Measurements from ENCODE around the gene MAGI1. TPM values are rescaled to one million over a fixed set of nuclear protein-coding genes. Genes with fewer than 3 reads are reported as not detected.

The MAGI1 gene
- polyA plus RNA-seq, 1 experiment: 14.2 TPM

- DNase-seq (ENCODE audit: low read depth, low spot score): no peak
- ChIA-PET POLR2A (no interaction called here), CTCF (no interaction called here)
- Histone ChIP-seq H3K27me3 (ENCODE audit: control insufficient read depth, insufficient read depth, low read length) (no peaks in the 10 kb centered on the region), H3K4me3 (ENCODE audit: low read depth, low read length) (no peak overlapping the region), H3K9me3 (ENCODE audit: control insufficient read depth, insufficient read depth, low read length) (no peaks in the 10 kb centered on the region), H3K27ac (ENCODE audit: low read depth, low read length) (no peak overlapping the region)
- TF ChIP-seq, protein P1, sequence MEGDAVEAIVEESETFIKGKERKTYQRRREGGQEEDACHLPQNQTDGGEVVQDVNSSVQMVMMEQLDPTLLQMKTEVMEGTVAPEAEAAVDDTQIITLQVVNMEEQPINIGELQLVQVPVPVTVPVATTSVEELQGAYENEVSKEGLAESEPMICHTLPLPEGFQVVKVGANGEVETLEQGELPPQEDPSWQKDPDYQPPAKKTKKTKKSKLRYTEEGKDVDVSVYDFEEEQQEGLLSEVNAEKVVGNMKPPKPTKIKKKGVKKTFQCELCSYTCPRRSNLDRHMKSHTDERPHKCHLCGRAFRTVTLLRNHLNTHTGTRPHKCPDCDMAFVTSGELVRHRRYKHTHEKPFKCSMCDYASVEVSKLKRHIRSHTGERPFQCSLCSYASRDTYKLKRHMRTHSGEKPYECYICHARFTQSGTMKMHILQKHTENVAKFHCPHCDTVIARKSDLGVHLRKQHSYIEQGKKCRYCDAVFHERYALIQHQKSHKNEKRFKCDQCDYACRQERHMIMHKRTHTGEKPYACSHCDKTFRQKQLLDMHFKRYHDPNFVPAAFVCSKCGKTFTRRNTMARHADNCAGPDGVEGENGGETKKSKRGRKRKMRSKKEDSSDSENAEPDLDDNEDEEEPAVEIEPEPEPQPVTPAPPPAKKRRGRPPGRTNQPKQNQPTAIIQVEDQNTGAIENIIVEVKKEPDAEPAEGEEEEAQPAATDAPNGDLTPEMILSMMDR (IDR thresholded peaks at IDR 0.05; ENCODE audit: low read depth, low read length): no peak
These were observed 67.1 kb downstream of the MAGI1 start for GRCh38 chr3:65971293-65972252.

GRCh38 chr3:65968996-65969395, 69.7 kb downstream of the MAGI1 start:
- ChIA-PET POLR2A (no interaction called here), CTCF (no interaction called here)
- TF ChIP-seq, protein P1 (IDR thresholded peaks at IDR 0.05; ENCODE audit: low read depth, low read length): no peak

DNA sequence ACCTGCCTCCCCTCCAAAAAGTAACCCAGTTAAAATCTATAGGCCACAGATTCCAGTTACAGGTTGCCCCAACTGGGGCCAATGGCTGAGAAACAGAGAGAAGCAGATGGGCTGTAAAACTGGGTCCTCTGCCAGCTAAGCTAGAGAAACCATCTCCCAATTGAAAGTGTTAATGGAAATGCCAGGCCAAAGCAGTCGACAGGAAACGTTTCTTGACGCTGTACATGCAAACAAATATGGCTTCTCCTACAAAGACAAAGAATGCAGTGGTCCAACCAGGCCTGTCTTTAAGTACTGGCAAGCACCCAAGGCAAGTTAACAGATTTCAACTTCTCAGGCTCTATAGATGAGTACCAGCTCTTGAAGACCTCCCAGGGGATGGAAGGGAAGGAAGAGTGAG, 71.3 kb downstream of the MAGI1 start:
- DNase-seq (ENCODE audit: low read depth, low spot score): no peak
- no peak overlapping the region for H3K27ac ChIP-seq (ENCODE audit: low read depth, low read length)
- TF ChIP-seq, protein P1 (IDR thresholded peaks at IDR 0.05; ENCODE audit: low read depth, low read length): no peak
- ChIA-PET CTCF (no interaction called here), POLR2A (no interaction called here)
- no peaks in the 10 kb centered on the region for H3K9me3 ChIP-seq (ENCODE audit: control insufficient read depth, insufficient read depth, low read length)
- H3K27me3 ChIP-seq (ENCODE audit: control insufficient read depth, insufficient read depth, low read length): no peaks in the 10 kb centered on the region
- no peak overlapping the region for H3K4me3 ChIP-seq (ENCODE audit: low read depth, low read length)

More at GRCh38 chr3:65968996-65969395, 69.7 kb downstream of the MAGI1 start:
- Histone ChIP-seq H3K27me3 (ENCODE audit: control insufficient read depth, insufficient read depth, low read length) (no peaks in the 10 kb centered on the region), H3K9me3 (ENCODE audit: control insufficient read depth, insufficient read depth, low read length) (no peaks in the 10 kb centered on the region), H3K4me3 (ENCODE audit: low read depth, low read length) (no peak overlapping the region), H3K27ac (ENCODE audit: low read depth, low read length) (no peak overlapping the region)
- no peak for DNase-seq (ENCODE audit: low read depth, low spot score)

DNA sequence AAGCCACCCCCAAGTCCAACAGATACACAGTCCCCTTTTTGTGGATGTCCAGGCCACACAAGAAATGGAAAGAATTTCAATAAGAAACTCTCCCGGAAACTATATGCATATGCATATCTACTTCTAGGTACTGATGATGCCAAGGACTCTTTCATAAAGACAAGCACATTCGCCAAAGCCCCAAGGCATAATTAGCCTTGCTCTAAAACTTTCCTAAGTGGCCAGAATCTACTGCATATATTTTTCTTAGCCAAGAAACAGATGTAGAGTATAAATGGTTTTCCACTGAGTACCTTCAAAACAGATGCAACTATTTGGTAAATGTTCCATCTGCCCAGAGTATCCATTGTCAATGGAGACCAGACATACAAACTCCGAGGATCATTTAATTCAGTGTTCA, 73.9 kb downstream of the MAGI1 start:
- Histone ChIP-seq H3K9me3 (ENCODE audit: control insufficient read depth, insufficient read depth, low read length) (no peaks in the 10 kb centered on the region), H3K27ac (ENCODE audit: low read depth, low read length) (no peak overlapping the region), H3K27me3 (ENCODE audit: control insufficient read depth, insufficient read depth, low read length) (no peaks in the 10 kb centered on the region), H3K4me3 (ENCODE audit: low read depth, low read length) (no peak overlapping the region)
- no peak for DNase-seq (ENCODE audit: low read depth, low spot score)
- TF ChIP-seq, protein P1 (IDR thresholded peaks at IDR 0.05; ENCODE audit: low read depth, low read length): no peak
- ChIA-PET POLR2A (no interaction called here), CTCF (no interaction called here)
